CD14-positive monocyte (primary cell): ENCODE measurements around the gene ITSN1. TPM values are rescaled to one million over a fixed set of nuclear protein-coding genes. Genes with fewer than 3 reads are reported as not detected.

ENCODE experiments used
- DNase-seq, 3 donors: peaks; one replicate each; pipeline ENCODE4 v3.0.0-alpha.2; 2011 to 2022
- H2AFZ ChIP-seq: 2 replicates; pipeline ENCODE4 v1.6.0; 2012; ENCODE audit warnings: mild to moderate bottlenecking, low read depth, low read length, inconsistent platforms; ENCODE audit not compliant: insufficient read depth, poor library complexity, severe bottlenecking
- H3K27ac ChIP-seq, 2 donors: 1 replicate in 1 of 2; 2 replicates in 1 of 2; pipeline ENCODE4 v1.5.1; 2012 to 2013; ENCODE audit warnings: low read length in 2 of 2, control low read depth in 1 of 2, inconsistent platforms in 1 of 2, low read depth in 1 of 2, mild to moderate bottlenecking in 1 of 2
- H3K27me3 ChIP-seq, 2 donors: one replicate each; pipeline versions ENCODE4 v1.6.0 to v1.6.1; 2011 to 2013; ENCODE audit warnings: low read length in 2 of 2; ENCODE audit not compliant: control insufficient read depth in 2 of 2, insufficient read depth in 2 of 2
- H3K36me3 ChIP-seq, 2 donors: replicated peaks in 1 of 2; 1 replicate in 1 of 2; 2 replicates in 1 of 2; pipeline versions ENCODE4 v1.5.1 to v1.6.1; 2012 to 2013; ENCODE audit warnings: low read length in 2 of 2, control low read depth in 1 of 2, inconsistent platforms in 1 of 2, mild to moderate bottlenecking in 1 of 2; ENCODE audit not compliant: insufficient read depth in 2 of 2, control insufficient read depth in 1 of 2
- H3K4me1 ChIP-seq, 2 donors: 1 replicate in 1 of 2; 2 replicates in 1 of 2; pipeline versions ENCODE4 v1.5.1 to v1.6.1; 2012 to 2013; ENCODE audit warnings: low read length in 2 of 2, control low read depth in 1 of 2, inconsistent platforms in 1 of 2, mild to moderate bottlenecking in 1 of 2, moderate library complexity in 1 of 2; ENCODE audit not compliant: insufficient read depth in 2 of 2, control insufficient read depth in 1 of 2
- H3K4me2 ChIP-seq: replicated peaks from 2 replicates; pipeline ENCODE3; 2012; ENCODE audit warnings: low read length, moderate library complexity, mild to moderate bottlenecking; ENCODE audit not compliant: poor library complexity, severe bottlenecking; ENCODE audit errors: extremely low read depth
- H3K4me3 ChIP-seq, 3 experiments: fragments of 200-600 bp in 1 of 3; sonication (generic) in 1 of 3; replicated peaks in 1 of 3; 1 replicate in 2 of 3; 2 replicates in 1 of 3; pipeline ENCODE4 v1.5.1; 2011 to 2013; ENCODE audit warnings: low read length in 3 of 3, mild to moderate bottlenecking in 3 of 3, control low read depth in 2 of 3, low read depth in 2 of 3, inconsistent platforms in 1 of 3, moderate library complexity in 1 of 3
- H3K79me2 ChIP-seq: 2 replicates; pipeline ENCODE4 v1.6.0; 2012; ENCODE audit warnings: mild to moderate bottlenecking, control low read depth, inconsistent platforms, low read length, moderate library complexity; ENCODE audit not compliant: insufficient read depth
- H3K9ac ChIP-seq: 2 replicates; pipeline ENCODE4 v1.6.0; 2017; ENCODE audit warnings: low read length, mild to moderate bottlenecking; ENCODE audit not compliant: insufficient read depth, poor library complexity, severe bottlenecking
- H3K9me3 ChIP-seq, 2 donors: replicated peaks in 1 of 2; 1 replicate in 1 of 2; 2 replicates in 1 of 2; pipeline versions ENCODE4 v1.5.1 to v1.6.1; 2012 to 2013; ENCODE audit warnings: low read length in 2 of 2, control low read depth in 1 of 2; ENCODE audit not compliant: control insufficient read depth in 1 of 2, insufficient read depth in 1 of 2
- H4K20me1 ChIP-seq: 2 replicates; pipeline ENCODE4 v1.6.0; 2012; ENCODE audit warnings: mild to moderate bottlenecking, low read length, control low read depth, moderate library complexity; ENCODE audit not compliant: insufficient read depth
- H3K27ac Mint-ChIP-seq, 7 donors: one replicate each; pipeline ENCODE4 v1.8.0; 2020; ENCODE audit warnings: mild to moderate bottlenecking in 7 of 7, mixed read lengths in 7 of 7, moderate library complexity in 6 of 7, inconsistent platforms in 2 of 7
- H3K27me3 Mint-ChIP-seq, 3 donors: one replicate each; pipeline ENCODE4 v1.8.0; 2021 to 2022; ENCODE audit warnings: low read depth in 3 of 3, mild to moderate bottlenecking in 3 of 3, mixed read lengths in 3 of 3, moderate library complexity in 3 of 3, inconsistent platforms in 1 of 3
- H3K36me3 Mint-ChIP-seq, 2 donors: one replicate each; pipeline ENCODE4 v1.8.0; 2020; ENCODE audit warnings: mixed read lengths in 2 of 2, inconsistent platforms in 1 of 2, mild to moderate bottlenecking in 1 of 2
- H3K4me1 Mint-ChIP-seq: one replicate; pipeline ENCODE4 v1.8.0; 2020; ENCODE audit warnings: mild to moderate bottlenecking, mixed read lengths
- H3K4me3 Mint-ChIP-seq, 2 donors: one replicate each; pipeline ENCODE4 v1.8.0; 2020; ENCODE audit warnings: mild to moderate bottlenecking in 2 of 2, mixed read lengths in 2 of 2, moderate library complexity in 1 of 2
- H3K9me3 Mint-ChIP-seq, 7 donors: one replicate each; pipeline ENCODE4 v1.8.0; 2020 to 2022; ENCODE audit warnings: mixed read lengths in 7 of 7, mild to moderate bottlenecking in 6 of 7, moderate library complexity in 6 of 7, inconsistent platforms in 2 of 7
- WGBS: methylation state at CpG from one replicate; pipeline ENCODE4 v1.1.5; 2013; ENCODE audit warnings: missing lambda C conversion rate; ENCODE audit not compliant: insufficient coverage; 5-methylcytosine and 5-hydroxymethylcytosine counted together
- intact Hi-C, 2 donors: fragments of 100-400 bp; cut with micrococcal nuclease; formaldehyde crosslinking; loops; one replicate each; pipeline versions ENCODE4 v1.15.0 to v1.15.1; 2023
- polyA plus RNA-seq, 3 donors: library from polyadenylated mRNA; depleted of rRNA in 1 of 3; unstranded in 2 of 3; stranded (reverse) in 1 of 3; fragments of 300-500 nt in 2 of 3; fragments of >200 nt in 1 of 3; fragmentation: Illumina TruSeq in 2 of 3; gene quantifications; 1 replicate in 2 of 3; 2 replicates in 1 of 3; pipeline ENCODE4 v1.2.3, GENCODE V29; 2012 to 2021
- TF ChIP-seq, protein P1 (sequence below): fragments of 200-600 bp; IDR thresholded peaks from one replicate; pipeline ENCODE4 v1.8.0; 2022; ENCODE audit warnings: antibody characterized with exemption, mild to moderate bottlenecking

Gene ITSN1
- polyA plus RNA-seq, 3 donors, result 4.7 to 10.3 (median 5.1) TPM

DNA sequence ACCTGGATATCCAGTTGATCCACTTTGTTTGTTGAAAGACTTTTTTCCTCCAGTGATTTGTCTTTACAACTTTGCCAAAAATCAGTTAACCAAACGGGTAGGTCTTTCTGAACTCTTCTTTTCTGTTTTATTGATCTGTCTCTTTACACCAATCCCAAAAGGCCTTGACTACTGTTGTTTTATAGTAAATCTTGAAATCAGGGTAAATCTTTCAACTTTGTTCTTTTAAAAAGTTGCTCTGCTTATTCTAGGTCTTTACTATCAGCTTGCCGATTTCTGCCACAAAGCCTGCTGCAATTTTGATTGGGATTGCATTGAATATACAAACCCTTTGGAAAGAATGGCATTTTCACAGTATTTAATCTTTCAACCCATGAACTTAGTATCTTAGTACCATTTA is 66.6 kb downstream of the ITSN1 start:
- Histone ChIP-seq H4K20me1 (no peaks in the 10 kb centered on the region), H2AFZ (no peak overlapping the region), H3K79me2 (no peaks in the 10 kb centered on the region), H3K9ac (no peak overlapping the region), H3K27me3 (no peaks in the 10 kb centered on the region), H3K9me3 (peaks cover 13 to 17% of the 10 kb centered on the region in 2 donors), H3K36me3 (no peaks in the 10 kb centered on the region), H3K27ac (no peak overlapping the region), H3K4me2 (no peak overlapping the region), H3K4me1 (no peaks in the 10 kb centered on the region), H3K4me3 (no peak overlapping the region)
- no peak for DNase-seq
- intact Hi-C loops, result no loop called here
- H3K27me3 Mint-ChIP-seq, result peaks cover 0 to 2% (median 0%) of the 10 kb centered on the region in 3 donors
- H3K27ac Mint-ChIP-seq, result no peak overlapping the region
- no peak overlapping the region for H3K4me3 Mint-ChIP-seq
- peaks cover 9 to 14% of the 10 kb centered on the region in 2 donors for H3K36me3 Mint-ChIP-seq
- TF ChIP-seq, protein P1, sequence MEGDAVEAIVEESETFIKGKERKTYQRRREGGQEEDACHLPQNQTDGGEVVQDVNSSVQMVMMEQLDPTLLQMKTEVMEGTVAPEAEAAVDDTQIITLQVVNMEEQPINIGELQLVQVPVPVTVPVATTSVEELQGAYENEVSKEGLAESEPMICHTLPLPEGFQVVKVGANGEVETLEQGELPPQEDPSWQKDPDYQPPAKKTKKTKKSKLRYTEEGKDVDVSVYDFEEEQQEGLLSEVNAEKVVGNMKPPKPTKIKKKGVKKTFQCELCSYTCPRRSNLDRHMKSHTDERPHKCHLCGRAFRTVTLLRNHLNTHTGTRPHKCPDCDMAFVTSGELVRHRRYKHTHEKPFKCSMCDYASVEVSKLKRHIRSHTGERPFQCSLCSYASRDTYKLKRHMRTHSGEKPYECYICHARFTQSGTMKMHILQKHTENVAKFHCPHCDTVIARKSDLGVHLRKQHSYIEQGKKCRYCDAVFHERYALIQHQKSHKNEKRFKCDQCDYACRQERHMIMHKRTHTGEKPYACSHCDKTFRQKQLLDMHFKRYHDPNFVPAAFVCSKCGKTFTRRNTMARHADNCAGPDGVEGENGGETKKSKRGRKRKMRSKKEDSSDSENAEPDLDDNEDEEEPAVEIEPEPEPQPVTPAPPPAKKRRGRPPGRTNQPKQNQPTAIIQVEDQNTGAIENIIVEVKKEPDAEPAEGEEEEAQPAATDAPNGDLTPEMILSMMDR, result no peak
- no CpG with 5 or more reads among the region's 2 CpGs for WGBS
- H3K4me1 Mint-ChIP-seq, result no peaks in the 10 kb centered on the region
- H3K9me3 Mint-ChIP-seq, result peaks cover 9 to 28% (median 24%) of the 10 kb centered on the region in 7 donors

DNA sequence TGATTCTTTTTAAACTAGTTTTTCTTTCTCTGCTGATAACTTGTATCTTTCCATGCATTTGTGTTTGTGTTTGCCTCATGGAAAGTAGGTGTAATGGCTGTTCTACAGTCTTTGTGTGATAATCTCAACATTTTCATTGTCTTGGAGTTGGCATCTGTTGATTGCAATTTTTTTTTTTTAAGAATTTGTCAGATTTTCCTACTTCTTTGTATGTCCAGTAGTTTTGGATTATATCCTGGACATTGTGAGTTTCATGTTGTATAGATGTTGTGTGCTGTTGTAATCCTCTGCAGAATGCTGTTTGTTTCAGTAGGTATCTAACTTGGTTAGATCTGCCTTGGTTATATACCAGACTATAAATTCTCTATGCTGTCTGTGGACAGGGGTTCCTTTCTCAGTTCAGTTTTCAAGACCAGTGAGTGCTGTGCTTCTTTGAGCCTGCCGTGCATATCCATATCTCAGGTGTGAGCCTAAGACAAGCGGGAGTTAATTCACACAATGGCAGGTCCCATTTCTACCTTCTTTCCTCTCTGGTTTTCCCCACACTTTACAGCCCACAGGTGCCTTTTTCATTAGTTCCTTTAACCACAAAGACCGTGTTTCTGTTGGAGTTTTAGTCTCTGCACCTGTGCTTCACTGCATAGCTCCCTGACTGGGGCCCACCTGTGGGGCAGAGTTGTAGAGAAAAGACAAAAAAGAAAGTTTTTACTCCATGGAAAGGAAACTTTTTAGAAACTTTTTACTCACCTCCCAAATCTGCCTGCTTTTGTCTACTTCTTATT is 69.9 kb downstream of the ITSN1 start:
- no peak overlapping the region for H3K4me2 ChIP-seq
- H3K79me2 ChIP-seq, result no peaks in the 10 kb centered on the region
- Mint-ChIP-seq H3K36me3 (peaks cover 10 to 14% of the 10 kb centered on the region in 2 donors), H3K9me3 (peaks cover 9 to 28% (median 24%) of the 10 kb centered on the region in 7 donors), H3K27me3 (peaks cover 0 to 2% (median 0%) of the 10 kb centered on the region in 3 donors), H3K4me1 (no peaks in the 10 kb centered on the region), H3K4me3 (no peak overlapping the region), H3K27ac (no peak overlapping the region)
- intact Hi-C loops, result no loop called here
- H3K9me3 ChIP-seq, result peaks cover 13 to 17% of the 10 kb centered on the region in 2 donors
- no peaks in the 10 kb centered on the region for H3K36me3 ChIP-seq
- no peak overlapping the region for H3K4me3 ChIP-seq
- no peaks in the 10 kb centered on the region for H4K20me1 ChIP-seq
- no peak overlapping the region for H2AFZ ChIP-seq
- no peak overlapping the region for H3K9ac ChIP-seq
- no peaks in the 10 kb centered on the region for H3K4me1 ChIP-seq
- no peaks in the 10 kb centered on the region for H3K27me3 ChIP-seq
- H3K27ac ChIP-seq, result no peak overlapping the region
- 90% methylated on average over 2 of the region's 3 CpGs for WGBS
- TF ChIP-seq, protein P1, result no peak
- DNase-seq, result no peak
